A549 (cell line): ENCODE data around the gene MPC1.
"Not testable (repeated sequence)": the region's sequence is repeated elsewhere in the genome, so short reads cannot be mapped to it uniquely, and the experiment has no call there.

Source experiments
- CHD2 ChIP-seq: fragments of 150-350 bp; IDR thresholded peaks from 2 replicates; pipeline ENCODE4 v1.6.1; 2014; ENCODE audit warnings: low read length; ENCODE audit not compliant: partially characterized antibody
- CTCF ChIP-seq: fragments of >200 bp; sonication (Bioruptor Twin); formaldehyde crosslinking; IDR thresholded peaks from 3 replicates; pipeline ENCODE4 v1.5.1; 2016
- EP300 ChIP-seq, 2 experiments: fragments of >200 bp; sonication (Bioruptor Twin); formaldehyde crosslinking; IDR thresholded peaks; 2 replicates in 1 of 2; 3 replicates in 1 of 2; pipeline ENCODE4 v1.6.1; 2016 to 2017
- GATA3 ChIP-seq: IDR thresholded peaks from 2 replicates; pipeline ENCODE4 v1.6.1; 2012; ENCODE audit warnings: borderline replicate concordance
- JUN ChIP-seq, 2 experiments: fragments of >200 bp; sonication (Bioruptor Twin); formaldehyde crosslinking; IDR thresholded peaks; 2 replicates in 1 of 2; 3 replicates in 1 of 2; pipeline ENCODE4 v1.6.1; 2016 to 2017
- JUNB ChIP-seq: fragments of >200 bp; sonication (Bioruptor Twin); formaldehyde crosslinking; IDR thresholded peaks from 2 replicates; pipeline ENCODE4 v1.6.1; 2016
- KDM5A ChIP-seq: fragments of 200-600 bp; sonication (generic); IDR thresholded peaks from 2 replicates; pipeline ENCODE4 v1.6.1; 2016; ENCODE audit warnings: antibody characterized with exemption, mild to moderate bottlenecking
- NFE2L2 ChIP-seq: fragments of 150-350 bp; conservative IDR thresholded peaks from 2 replicates; pipeline ENCODE4 v1.6.1; 2014; ENCODE audit warnings: low read length
- POLR2A ChIP-seq: IDR thresholded peaks from 2 replicates; pipeline ENCODE4 v1.6.1; 2012; ENCODE audit warnings: mild to moderate bottlenecking, low read length
- RAD21 ChIP-seq, 2 experiments: fragments of >200 bp in 1 of 2; sonication (Bioruptor Twin) in 1 of 2; formaldehyde crosslinking in 1 of 2; IDR thresholded peaks in 1 of 2; conservative IDR thresholded peaks in 1 of 2; 2 replicates in 1 of 2; 3 replicates in 1 of 2; pipeline ENCODE4 v1.6.1; 2012 to 2018; ENCODE audit warnings: inconsistent platforms in 1 of 2
- REST ChIP-seq: fragments of 200-600 bp; sonication (generic); IDR thresholded peaks from 2 replicates; pipeline ENCODE4 v1.6.1; 2016; ENCODE audit warnings: antibody characterized with exemption, mild to moderate bottlenecking, moderate library complexity
- ZNF302 ChIP-seq: fragments of 250-450 bp; sonication (Bioruptor Pico); IDR thresholded peaks from 2 replicates; pipeline ENCODE4 v1.9.0; 2021; ENCODE audit warnings: inconsistent platforms, mild to moderate bottlenecking, moderate library complexity

- not testable (repeated sequence) for TF ChIP-seq JUNB; CTCF; ZNF302 (CRISPR knock-in tag); POLR2A; CHD2; REST; NFE2L2; EP300 (IDR thresholded peaks at IDR 0.05); GATA3; KDM5A; RAD21 (conservative IDR thresholded peaks at IDR 0.05 in 1 of 2, IDR thresholded peaks at IDR 0.05 in 1 of 2); JUN (IDR thresholded peaks at IDR 0.05)
These were observed 4.4 kb upstream of the MPC1 start for GRCh38 chr6:166387098-166387497.
